SK-N-SH (cell line): ENCODE results near the gene ZNG1A.
"Not testable (repeated sequence)": the region's sequence is repeated elsewhere in the genome, so short reads cannot be mapped to it uniquely, and the experiment has no call there.

Experiments used
- CTCF ChIP-seq: fragments of 200-600 bp; sonication (generic); IDR thresholded peaks from 2 replicates; pipeline ENCODE4 v1.6.1; 2017; ENCODE audit warnings: antibody characterized with exemption, mild to moderate bottlenecking, moderate library complexity
- EP300 ChIP-seq, 2 experiments: IDR thresholded peaks; 2 replicates each; pipeline versions ENCODE4 v1.4.0 to v1.6.1; 2012; ENCODE audit warnings: borderline replicate concordance in 1 of 2, low read depth in 1 of 2, low read length in 1 of 2
- FOXM1 ChIP-seq: IDR thresholded peaks from 2 replicates; pipeline ENCODE4 v1.4.0; 2012; ENCODE audit warnings: low read depth, mild to moderate bottlenecking
- IRF3 ChIP-seq: fragments of 150-350 bp; IDR thresholded peaks from 2 replicates; pipeline ENCODE4 v1.6.1; 2016; ENCODE audit warnings: mild to moderate bottlenecking, low read depth, low read length
- MAX ChIP-seq: IDR thresholded peaks from 2 replicates; pipeline ENCODE4 v1.4.0; 2012; ENCODE audit warnings: low read depth
- POLR2AphosphoS5 ChIP-seq: IDR thresholded peaks from 2 replicates; pipeline ENCODE4 v1.6.1; 2012; ENCODE audit warnings: low read depth, low read length
- RAD21 ChIP-seq: IDR thresholded peaks from 2 replicates; pipeline ENCODE4 v1.6.1; 2012; ENCODE audit warnings: mild to moderate bottlenecking, low read length
- SIN3A ChIP-seq: IDR thresholded peaks from 2 replicates; pipeline ENCODE4 v1.6.1; 2012; ENCODE audit warnings: low read depth, mild to moderate bottlenecking, low read length, moderate library complexity, borderline replicate concordance
- TAF1 ChIP-seq: IDR thresholded peaks from 2 replicates; pipeline ENCODE4 v1.6.1; 2012; ENCODE audit warnings: low read depth, mild to moderate bottlenecking, low read length, moderate library complexity, borderline replicate concordance
- YY1 ChIP-seq: IDR thresholded peaks from 2 replicates; pipeline ENCODE4 v1.4.0; 2012; ENCODE audit warnings: low read depth, mild to moderate bottlenecking

- not testable (repeated sequence) for TF ChIP-seq FOXM1; POLR2AphosphoS5; CTCF; TAF1; EP300 (IDR thresholded peaks at IDR 0.05; ENCODE audit: borderline replicate concordance in 1 of 2, low read depth in 1 of 2, low read length in 1 of 2); MAX; YY1; SIN3A; RAD21; IRF3
Measured at GRCh38 chr9:112589-113467, 66.0 kb downstream of the ZNG1A start.
